ENCODE results near the gene IL1RN.

Gene IL1RN

GRCh38 chr2:113175736-113176695, 48.6 kb downstream of the IL1RN start:
- no peak for DNase-seq (ENCODE audit: extremely low read depth, insufficient read length)
- no peak for TF ChIP-seq CTCF (IDR thresholded peaks at IDR 0.05; ENCODE audit: insufficient read depth, low read length, poor library complexity, severe bottlenecking)
- H3K4me3 ChIP-seq (replicated peaks; ENCODE audit: low read depth, low read length) = peak overlapping the region; percentile 81
- no peaks in the 10 kb centered on the region for H3K27me3 ChIP-seq (replicated peaks; ENCODE audit: control insufficient read depth, insufficient read depth, low read length)
- H3K36me3 ChIP-seq (ENCODE audit: control insufficient read depth, insufficient read depth, low read length) = peaks cover 5% of the 10 kb centered on the region

GRCh38 chr2:113176696-113177355, 49.4 kb downstream of the IL1RN start:
- peak overlapping the region; percentile 81 for H3K4me3 ChIP-seq (replicated peaks; ENCODE audit: low read depth, low read length)
- DNase-seq (ENCODE audit: extremely low read depth, insufficient read length) = no peak
- no peaks in the 10 kb centered on the region for H3K27me3 ChIP-seq (replicated peaks; ENCODE audit: control insufficient read depth, insufficient read depth, low read length)
- H3K36me3 ChIP-seq (ENCODE audit: control insufficient read depth, insufficient read depth, low read length) = peaks cover 12% of the 10 kb centered on the region
- no peak for TF ChIP-seq CTCF (IDR thresholded peaks at IDR 0.05; ENCODE audit: insufficient read depth, low read length, poor library complexity, severe bottlenecking)

GRCh38 chr2:113178069-113178746, 50.8 kb downstream of the IL1RN start:
- DNase-seq (ENCODE audit: extremely low read depth, insufficient read length) = no peak
- Histone ChIP-seq H3K36me3 (ENCODE audit: control insufficient read depth, insufficient read depth, low read length) (peaks cover 25% of the 10 kb centered on the region), H3K4me3 (replicated peaks; ENCODE audit: low read depth, low read length) (no peak overlapping the region), H3K27me3 (replicated peaks; ENCODE audit: control insufficient read depth, insufficient read depth, low read length) (no peaks in the 10 kb centered on the region)
- no peak for TF ChIP-seq CTCF (IDR thresholded peaks at IDR 0.05; ENCODE audit: insufficient read depth, low read length, poor library complexity, severe bottlenecking)

- TF ChIP-seq CTCF (IDR thresholded peaks at IDR 0.05; ENCODE audit: insufficient read depth, low read length, poor library complexity, severe bottlenecking) = no peak
- H3K36me3 ChIP-seq (ENCODE audit: control insufficient read depth, insufficient read depth, low read length) = peaks cover 31% of the 10 kb centered on the region
- H3K27me3 ChIP-seq (replicated peaks; ENCODE audit: control insufficient read depth, insufficient read depth, low read length) = no peaks in the 10 kb centered on the region
- DNase-seq (ENCODE audit: extremely low read depth, insufficient read length) = no peak
- H3K4me3 ChIP-seq (replicated peaks; ENCODE audit: low read depth, low read length) = no peak overlapping the region
Observed at GRCh38 chr2:113178891-113179290, 51.5 kb downstream of the IL1RN start.

GRCh38 chr2:113179446-113180045, 52.1 kb downstream of the IL1RN start:
- Histone ChIP-seq H3K27me3 (replicated peaks; ENCODE audit: control insufficient read depth, insufficient read depth, low read length) (no peaks in the 10 kb centered on the region), H3K36me3 (ENCODE audit: control insufficient read depth, insufficient read depth, low read length) (peaks cover 31% of the 10 kb centered on the region), H3K4me3 (replicated peaks; ENCODE audit: low read depth, low read length) (no peak overlapping the region)
- TF ChIP-seq CTCF (IDR thresholded peaks at IDR 0.05; ENCODE audit: insufficient read depth, low read length, poor library complexity, severe bottlenecking) = no peak
- DNase-seq (ENCODE audit: extremely low read depth, insufficient read length) = no peak

Measured in GM06990 (cell line).